ENCODE measurements around the gene DUSP28.
A peak's percentile ranks its signal among the peaks of the same experiment; 100 is the strongest.

The DUSP28 gene

DNA sequence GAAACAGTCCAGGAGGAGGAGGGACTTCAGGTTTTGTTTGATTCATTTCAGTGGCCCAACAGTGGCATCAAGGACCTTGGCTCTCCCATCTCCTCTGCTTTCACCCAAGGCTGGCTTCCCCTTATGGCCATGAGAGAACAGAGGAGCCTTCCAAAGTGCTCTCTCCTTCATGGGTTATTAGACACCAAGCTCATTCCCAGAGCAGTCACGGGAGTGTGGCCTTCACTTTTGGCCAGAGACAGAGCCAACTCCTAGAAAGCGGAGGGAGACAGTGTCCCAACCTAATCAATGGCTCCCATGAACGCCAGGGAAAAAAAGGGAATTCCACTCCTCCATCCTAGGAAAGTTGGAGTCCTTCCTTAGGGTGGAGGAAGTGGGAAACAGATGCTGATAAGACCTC lies 871 bp upstream of the DUSP28 start:
- Histone ChIP-seq H3K9me3 (ENCODE audit: control insufficient read depth, insufficient read depth, low read depth, low read length) (no peaks in the 10 kb centered on the region), H3K4me1 (ENCODE audit: control insufficient read depth, insufficient read depth, low read length) (peaks cover 5% of the 10 kb centered on the region), H3K27ac (ENCODE audit: extremely low read depth, low read depth, low read length) (no peak overlapping the region), H3K36me3 (ENCODE audit: control insufficient read depth in 2 of 2, insufficient read depth in 1 of 2, low read length in 2 of 2) (peaks cover 0 to 33% of the 10 kb centered on the region in 2 experiments; a peak in 1 of 3 replicates), H3K4me3 (ENCODE audit: low read depth, low read length) (no peak overlapping the region)
- ChIA-PET CTCF (interaction anchor here (0.9 kb wide), 1 partner anchor 45 kb away, joined by 4 read pairs; no protein-coding TSS in a partner anchor), POLR2A (no interaction called here)
- TF ChIP-seq, protein P1, sequence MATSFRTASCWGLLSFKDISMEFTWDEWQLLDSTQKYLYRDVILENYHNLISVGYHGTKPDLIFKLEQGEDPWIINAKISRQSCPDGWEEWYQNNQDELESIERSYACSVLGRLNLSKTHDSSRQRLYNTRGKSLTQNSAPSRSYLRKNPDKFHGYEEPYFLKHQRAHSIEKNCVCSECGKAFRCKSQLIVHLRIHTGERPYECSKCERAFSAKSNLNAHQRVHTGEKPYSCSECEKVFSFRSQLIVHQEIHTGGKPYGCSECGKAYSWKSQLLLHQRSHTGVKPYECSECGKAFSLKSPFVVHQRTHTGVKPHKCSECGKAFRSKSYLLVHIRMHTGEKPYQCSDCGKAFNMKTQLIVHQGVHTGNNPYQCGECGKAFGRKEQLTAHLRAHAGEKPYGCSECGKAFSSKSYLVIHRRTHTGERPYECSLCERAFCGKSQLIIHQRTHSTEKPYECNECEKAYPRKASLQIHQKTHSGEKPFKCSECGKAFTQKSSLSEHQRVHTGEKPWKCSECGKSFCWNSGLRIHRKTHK (tag by site-specific recombination; IDR thresholded peaks at IDR 0.05) = no peak
- TF ChIP-seq EGR2 (tag by site-specific recombination; IDR thresholded peaks at IDR 0.05; ENCODE audit: low read depth) (no peak), ZNF76 (tag by site-specific recombination; IDR thresholded peaks at IDR 0.05; ENCODE audit: borderline replicate concordance, low read depth) (no peak), ZNF747 (tag by site-specific recombination; IDR thresholded peaks at IDR 0.05) (no peak), ZBTB26 (tag by site-specific recombination; optimal IDR thresholded peaks at IDR 0.05) (no peak), ZNF837 (tag by site-specific recombination; IDR thresholded peaks at IDR 0.05) (no peak), ZNF223 (tag by site-specific recombination; IDR thresholded peaks at IDR 0.05) (no peak)

DNA sequence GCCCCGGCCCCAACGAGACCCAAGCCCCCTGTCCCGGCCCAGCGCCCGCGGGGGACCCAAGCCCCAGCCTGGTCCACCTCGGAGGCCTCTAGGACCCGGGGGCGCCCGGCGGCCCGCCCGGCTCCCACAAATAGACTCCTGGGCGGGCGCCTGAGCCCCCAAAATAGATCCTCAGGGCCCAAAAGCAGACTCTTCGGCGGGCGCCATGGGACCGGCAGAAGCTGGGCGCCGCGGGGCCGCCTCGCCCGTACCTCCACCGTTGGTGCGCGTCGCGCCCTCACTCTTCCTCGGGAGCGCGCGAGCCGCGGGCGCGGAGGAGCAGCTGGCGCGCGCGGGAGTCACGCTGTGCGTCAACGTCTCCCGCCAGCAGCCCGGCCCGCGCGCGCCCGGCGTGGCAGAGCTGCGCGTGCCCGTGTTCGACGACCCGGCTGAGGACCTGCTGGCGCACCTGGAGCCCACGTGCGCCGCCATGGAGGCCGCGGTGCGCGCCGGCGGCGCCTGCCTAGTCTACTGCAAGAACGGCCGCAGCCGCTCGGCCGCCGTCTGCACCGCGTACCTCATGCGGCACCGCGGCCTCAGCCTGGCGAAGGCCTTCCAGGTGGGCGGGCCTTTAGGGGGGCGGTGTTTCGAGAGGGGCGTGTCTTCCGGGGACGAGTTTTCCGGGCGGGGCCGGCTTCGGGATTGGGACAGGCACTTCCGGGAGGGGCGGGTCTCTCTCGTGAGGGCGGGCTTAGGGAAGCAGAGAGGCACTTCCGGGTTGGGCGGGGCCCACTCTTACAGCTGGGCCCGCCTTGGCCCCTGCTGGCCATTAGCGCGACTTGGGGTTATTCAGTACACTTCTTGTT lies 545 bp downstream of the DUSP28 start:
- Histone ChIP-seq H3K36me3 (ENCODE audit: control insufficient read depth in 2 of 2, insufficient read depth in 1 of 2, low read length in 2 of 2) (peaks cover 0 to 29% of the 10 kb centered on the region in 2 experiments; a peak in 1 of 3 replicates), H3K9me3 (ENCODE audit: control insufficient read depth, insufficient read depth, low read depth, low read length) (no peaks in the 10 kb centered on the region), H3K4me3 (ENCODE audit: low read depth, low read length) (peak overlapping the region; percentile 64), H3K27ac (ENCODE audit: extremely low read depth, low read depth, low read length) (peak overlapping the region; percentile 90), H3K4me1 (ENCODE audit: control insufficient read depth, insufficient read depth, low read length) (peaks cover 5% of the 10 kb centered on the region)
- ChIA-PET POLR2A (interaction anchor here (0.9 to 1.8 kb wide), 6 partner anchors 10 to 536 kb away, joined by 3 to 53 read pairs (median 5); partner anchors contain the start of genes CAPN10 and NDUFA10), CTCF (interaction anchor here (0.6 to 1.7 kb wide), 3 partner anchors 22 to 109 kb away, joined by 3 to 4 read pairs (median 4); no protein-coding TSS in a partner anchor)
- TF ChIP-seq KLF16 (tag by site-specific recombination; IDR thresholded peaks at IDR 0.05) (peak; percentile 53), ZNF211 (tag by site-specific recombination; IDR thresholded peaks at IDR 0.05; ENCODE audit: low read depth) (no peak), ZNF335 (tag by site-specific recombination; conservative IDR thresholded peaks at IDR 0.05) (peak; percentile 72), KLF8 (tag by site-specific recombination; IDR thresholded peaks at IDR 0.05) (peak; percentile 85), PBX3 (CRISPR knock-in tag; IDR thresholded peaks at IDR 0.05) (peak; percentile 84; the same call in 1 of the 2 replicates), ZNF19 (tag by site-specific recombination; IDR thresholded peaks at IDR 0.05; ENCODE audit: low read depth) (no peak), SP3 (tag by site-specific recombination; IDR thresholded peaks at IDR 0.05) (peak; percentile 98), PATZ1 (tag by site-specific recombination; IDR thresholded peaks at IDR 0.05) (peak; percentile 51), ZBTB48 (tag by site-specific recombination; IDR thresholded peaks at IDR 0.05) (no peak), ZIC2 (tag by site-specific recombination; IDR thresholded peaks at IDR 0.05) (no peak), MEIS1 (CRISPR knock-in tag; IDR thresholded peaks at IDR 0.05; ENCODE audit: borderline replicate concordance) (0 out of 2 replicates have a peak, but pooled peaks have one; percentile 19)
- TF ChIP-seq, protein P2, sequence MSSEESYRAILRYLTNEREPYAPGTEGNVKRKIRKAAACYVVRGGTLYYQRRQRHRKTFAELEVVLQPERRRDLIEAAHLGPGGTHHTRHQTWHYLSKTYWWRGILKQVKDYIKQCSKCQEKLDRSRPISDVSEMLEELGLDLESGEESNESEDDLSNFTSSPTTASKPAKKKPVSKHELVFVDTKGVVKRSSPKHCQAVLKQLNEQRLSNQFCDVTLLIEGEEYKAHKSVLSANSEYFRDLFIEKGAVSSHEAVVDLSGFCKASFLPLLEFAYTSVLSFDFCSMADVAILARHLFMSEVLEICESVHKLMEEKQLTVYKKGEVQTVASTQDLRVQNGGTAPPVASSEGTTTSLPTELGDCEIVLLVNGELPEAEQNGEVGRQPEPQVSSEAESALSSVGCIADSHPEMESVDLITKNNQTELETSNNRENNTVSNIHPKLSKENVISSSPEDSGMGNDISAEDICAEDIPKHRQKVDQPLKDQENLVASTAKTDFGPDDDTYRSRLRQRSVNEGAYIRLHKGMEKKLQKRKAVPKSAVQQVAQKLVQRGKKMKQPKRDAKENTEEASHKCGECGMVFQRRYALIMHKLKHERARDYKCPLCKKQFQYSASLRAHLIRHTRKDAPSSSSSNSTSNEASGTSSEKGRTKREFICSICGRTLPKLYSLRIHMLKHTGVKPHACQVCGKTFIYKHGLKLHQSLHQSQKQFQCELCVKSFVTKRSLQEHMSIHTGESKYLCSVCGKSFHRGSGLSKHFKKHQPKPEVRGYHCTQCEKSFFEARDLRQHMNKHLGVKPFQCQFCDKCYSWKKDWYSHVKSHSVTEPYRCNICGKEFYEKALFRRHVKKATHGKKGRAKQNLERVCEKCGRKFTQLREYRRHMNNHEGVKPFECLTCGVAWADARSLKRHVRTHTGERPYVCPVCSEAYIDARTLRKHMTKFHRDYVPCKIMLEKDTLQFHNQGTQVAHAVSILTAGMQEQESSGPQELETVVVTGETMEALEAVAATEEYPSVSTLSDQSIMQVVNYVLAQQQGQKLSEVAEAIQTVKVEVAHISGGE (tag by site-specific recombination; conservative IDR thresholded peaks at IDR 0.05; ENCODE audit: low read depth) = 0 out of 2 replicates have a peak, but pooled peaks have one; percentile 25
- TF ChIP-seq, protein P3, sequence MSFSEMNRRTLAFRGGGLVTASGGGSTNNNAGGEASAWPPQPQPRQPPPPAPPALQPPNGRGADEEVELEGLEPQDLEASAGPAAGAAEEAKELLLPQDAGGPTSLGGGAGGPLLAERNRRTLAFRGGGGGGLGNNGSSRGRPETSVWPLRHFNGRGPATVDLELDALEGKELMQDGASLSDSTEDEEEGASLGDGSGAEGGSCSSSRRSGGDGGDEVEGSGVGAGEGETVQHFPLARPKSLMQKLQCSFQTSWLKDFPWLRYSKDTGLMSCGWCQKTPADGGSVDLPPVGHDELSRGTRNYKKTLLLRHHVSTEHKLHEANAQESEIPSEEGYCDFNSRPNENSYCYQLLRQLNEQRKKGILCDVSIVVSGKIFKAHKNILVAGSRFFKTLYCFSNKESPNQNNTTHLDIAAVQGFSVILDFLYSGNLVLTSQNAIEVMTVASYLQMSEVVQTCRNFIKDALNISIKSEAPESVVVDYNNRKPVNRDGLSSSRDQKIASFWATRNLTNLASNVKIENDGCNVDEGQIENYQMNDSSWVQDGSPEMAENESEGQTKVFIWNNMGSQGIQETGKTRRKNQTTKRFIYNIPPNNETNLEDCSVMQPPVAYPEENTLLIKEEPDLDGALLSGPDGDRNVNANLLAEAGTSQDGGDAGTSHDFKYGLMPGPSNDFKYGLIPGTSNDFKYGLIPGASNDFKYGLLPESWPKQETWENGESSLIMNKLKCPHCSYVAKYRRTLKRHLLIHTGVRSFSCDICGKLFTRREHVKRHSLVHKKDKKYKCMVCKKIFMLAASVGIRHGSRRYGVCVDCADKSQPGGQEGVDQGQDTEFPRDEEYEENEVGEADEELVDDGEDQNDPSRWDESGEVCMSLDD (tag by site-specific recombination; IDR thresholded peaks at IDR 0.05) = 0 out of 2 replicates have a peak, but pooled peaks have one; percentile 52

Data from HEK293 (cell line).